ENCODE results near the gene SLC25A52. TPM values are rescaled to one million over a fixed set of nuclear protein-coding genes. Genes with fewer than 3 reads are reported as not detected.
"Not testable (repeated sequence)": the region's sequence is repeated elsewhere in the genome, so short reads cannot be mapped to it uniquely, and the experiment has no call there.

Gene SLC25A52, protein sequence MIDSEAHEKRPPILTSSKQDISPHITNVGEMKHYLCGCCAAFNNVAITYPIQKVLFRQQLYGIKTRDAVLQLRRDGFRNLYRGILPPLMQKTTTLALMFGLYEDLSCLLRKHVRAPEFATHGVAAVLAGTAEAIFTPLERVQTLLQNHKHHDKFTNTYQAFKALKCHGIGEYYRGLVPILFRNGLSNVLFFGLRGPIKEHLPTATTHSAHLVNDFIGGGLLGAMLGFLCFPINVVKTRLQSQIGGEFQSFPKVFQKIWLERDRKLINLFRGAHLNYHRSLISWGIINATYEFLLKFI
- under 0.01 TPM in 1 of 2 replicates, not detected in the other for total RNA-seq

DNA sequence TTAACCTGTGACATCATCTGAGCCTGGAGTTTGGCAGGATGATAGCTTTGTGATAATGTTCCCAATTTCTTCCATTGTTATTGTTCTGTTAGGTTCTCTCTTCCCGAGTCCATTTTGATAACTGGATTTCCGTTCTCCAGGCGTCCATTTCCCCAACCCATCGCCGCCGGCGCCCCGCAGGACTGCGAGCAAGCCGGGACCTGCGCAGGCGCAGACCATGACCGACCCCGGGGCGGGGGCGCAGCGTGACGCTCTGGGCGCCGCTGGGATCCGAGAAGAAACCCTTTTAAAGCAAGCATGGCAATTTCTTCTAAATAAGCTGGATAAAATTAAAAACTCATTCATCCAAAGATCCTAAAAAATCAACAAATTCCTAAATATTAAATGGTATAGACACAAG lies at the start of gene SLC25A52:
Gene SLC25A52 (minus strand): TSS at position 186 of the 400 bp plus-strand sequence. CDS start 219 bp downstream, outside the sequence.
- DNase-seq (ENCODE audit: low read depth in 2 of 2), result no peak

DNA sequence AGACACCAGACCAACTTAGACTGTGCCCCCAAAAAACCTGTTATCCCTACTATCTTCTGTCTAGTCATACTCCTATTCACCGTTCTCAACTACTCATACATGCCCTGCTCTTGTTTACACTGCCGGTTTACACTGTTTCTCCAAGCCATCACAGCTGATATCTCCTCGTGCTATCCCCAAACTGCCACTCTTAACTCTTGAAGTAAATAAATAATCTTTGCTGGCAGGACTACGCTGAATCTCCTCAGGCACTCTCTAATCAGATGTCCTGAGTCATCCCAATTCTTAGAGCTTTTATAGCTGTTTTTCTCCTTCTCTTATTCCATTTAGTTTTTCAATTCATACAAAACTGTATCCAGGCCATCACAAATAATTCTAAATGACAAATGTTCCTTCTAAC lies 48.4 kb upstream of the SLC25A52 start:
- DNase-seq (ENCODE audit: low read depth in 2 of 2), result not testable (repeated sequence)

DNA sequence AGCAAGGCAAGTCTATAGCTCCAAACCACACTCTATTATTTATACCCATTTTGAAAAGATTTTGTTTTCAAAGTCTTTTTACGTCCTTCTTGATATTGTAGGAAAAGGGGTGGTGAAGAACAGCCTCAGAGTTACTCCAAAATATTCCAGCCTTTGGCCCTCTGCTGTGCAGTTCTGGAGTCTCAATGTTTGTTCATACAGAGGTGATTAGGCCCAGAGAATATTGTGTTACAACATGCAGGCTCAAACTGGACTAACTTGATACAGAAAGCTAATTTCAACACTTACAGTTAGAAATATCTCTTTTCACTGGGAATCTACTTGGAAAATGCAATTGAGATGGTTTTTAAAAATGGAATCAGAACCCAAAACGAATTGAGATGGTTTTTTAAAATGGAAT lies 40.4 kb upstream of the SLC25A52 start:
- DNase-seq (ENCODE audit: low read depth in 2 of 2), result no peak

DNA sequence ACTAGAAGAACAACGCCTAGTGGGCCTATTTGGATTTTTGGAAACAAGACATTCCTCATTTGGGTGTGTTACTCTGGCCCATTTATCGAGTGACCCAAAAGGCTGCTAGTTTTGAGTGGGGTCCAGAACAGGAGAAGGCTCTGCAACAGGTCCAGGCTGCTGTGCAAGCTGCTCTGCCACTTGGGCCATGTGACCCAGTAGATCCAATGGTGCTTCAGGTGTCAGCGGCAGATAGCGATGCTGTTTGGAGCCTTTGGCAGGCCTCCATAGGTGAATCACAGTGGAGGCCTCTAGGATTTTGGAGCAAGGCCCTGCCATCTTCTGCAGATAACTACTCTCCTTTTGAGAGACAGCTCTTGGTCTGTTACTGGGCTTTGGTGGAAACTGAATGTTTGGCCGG lies 38.6 kb upstream of the SLC25A52 start:
- not testable (repeated sequence) for DNase-seq (ENCODE audit: low read depth in 2 of 2)

DNA sequence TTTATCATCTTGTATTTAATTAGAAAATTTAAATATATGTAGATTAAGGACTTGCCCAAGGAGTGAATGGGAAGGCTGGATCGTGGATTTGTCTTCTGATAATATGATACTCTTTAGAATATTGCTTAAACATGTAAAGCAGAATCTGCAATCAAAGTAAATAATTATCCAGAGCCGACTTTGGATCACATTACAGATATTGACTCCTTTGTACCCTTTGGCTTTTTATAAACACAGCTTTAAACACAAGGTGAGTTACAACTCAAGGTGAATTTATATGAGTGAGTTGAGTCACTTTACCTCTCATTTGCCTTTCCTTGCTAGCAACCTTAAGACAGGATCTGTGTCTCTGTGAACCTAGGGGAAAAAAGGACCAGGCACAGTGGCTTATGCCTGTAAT lies 37.7 kb upstream of the SLC25A52 start:
- DNase-seq (ENCODE audit: low read depth in 2 of 2), result no peak

DNA sequence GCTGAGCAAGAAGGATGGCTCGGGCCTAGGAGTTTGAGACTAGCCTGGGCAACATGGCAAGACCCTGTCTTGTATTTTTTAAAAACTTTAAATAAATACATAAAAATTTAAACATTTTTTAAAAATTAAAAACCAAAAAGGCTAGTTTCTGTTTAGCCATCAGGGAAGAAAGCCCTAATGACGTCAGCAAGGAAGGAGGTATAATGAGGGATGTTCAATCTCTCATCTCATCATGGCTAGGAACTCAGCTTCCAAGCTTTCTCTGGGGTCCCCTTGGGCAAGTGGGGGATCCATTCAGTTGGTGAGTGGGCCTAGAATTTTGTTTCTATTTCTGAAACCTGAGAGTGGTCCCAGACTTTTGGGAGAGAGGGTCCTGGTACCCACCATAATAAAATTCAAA lies 35.1 kb upstream of the SLC25A52 start:
- no peak for DNase-seq (ENCODE audit: low read depth in 2 of 2)

DNA sequence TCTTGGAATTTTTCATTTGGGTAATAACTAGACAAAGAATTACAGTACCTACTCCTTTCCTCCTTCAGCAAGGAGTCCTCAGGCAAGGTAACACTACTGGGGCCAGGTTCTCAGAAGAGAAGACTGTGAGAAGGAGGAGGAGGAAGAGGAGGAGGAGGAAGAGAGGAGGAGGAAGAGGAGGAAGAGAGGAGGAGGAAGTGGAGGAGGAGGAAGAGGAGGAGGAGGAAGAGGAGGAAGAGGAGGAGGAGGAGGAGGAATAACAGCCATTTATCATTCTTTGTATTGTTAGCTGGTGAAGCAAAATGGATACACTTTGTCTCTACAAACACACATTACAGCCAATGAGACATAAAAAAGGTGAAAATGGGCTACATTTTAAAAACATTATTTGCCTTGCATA lies 32.9 kb upstream of the SLC25A52 start:
- no peak for DNase-seq (ENCODE audit: low read depth in 2 of 2)

DNA sequence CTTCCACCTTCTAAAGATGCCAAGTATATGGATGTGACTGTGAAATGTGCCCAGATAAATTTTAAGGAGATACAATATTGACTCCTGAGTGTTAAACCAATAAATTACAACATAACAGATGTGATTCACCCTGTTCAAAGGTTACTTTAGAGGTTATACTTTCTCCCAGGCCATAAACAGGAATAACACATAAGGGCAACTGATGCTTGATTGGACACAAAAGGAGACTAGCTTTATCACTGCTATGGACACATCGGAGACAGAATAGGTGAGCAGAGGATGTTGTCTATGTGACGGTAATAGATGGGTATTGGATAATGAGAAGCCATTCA lies 31.9 kb upstream of the SLC25A52 start:
- no peak for DNase-seq (ENCODE audit: low read depth in 2 of 2)

DNA sequence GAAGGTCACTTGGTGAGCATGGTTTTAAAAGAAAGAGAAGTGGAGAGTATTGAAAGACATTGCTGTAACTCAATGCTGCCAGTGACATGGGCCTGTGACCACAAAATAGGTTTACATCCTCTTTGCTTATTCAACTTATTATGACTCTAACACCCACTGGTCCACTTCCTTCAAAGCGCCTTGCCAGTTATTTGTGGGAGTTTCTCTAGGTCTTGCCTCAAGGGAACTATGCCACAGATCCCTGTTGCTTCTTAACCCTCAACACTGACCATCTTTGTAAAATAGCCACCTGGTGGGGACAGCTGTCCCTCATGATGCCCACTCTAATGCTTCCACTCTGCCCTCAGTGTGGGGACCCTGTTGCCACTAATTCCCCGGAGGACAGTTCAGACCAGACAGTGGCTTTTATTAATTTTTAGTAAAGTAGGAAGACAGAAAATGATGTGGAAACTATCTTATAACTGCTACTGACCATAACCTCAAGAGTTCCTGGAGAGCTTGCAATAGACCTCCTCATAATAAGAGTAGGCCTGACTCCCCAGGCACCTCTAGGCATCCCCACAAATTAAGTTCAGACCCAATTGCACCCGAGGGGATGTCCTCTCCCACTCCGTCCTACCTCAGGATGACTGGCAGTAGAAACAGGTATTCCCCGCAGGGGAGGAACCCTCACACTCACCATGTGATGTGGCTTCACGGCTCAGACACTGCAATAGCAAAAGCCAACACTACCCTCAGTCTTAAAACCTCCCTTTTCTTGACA lies 31.3 kb upstream of the SLC25A52 start:
- no peak for DNase-seq (ENCODE audit: low read depth in 2 of 2)

DNA sequence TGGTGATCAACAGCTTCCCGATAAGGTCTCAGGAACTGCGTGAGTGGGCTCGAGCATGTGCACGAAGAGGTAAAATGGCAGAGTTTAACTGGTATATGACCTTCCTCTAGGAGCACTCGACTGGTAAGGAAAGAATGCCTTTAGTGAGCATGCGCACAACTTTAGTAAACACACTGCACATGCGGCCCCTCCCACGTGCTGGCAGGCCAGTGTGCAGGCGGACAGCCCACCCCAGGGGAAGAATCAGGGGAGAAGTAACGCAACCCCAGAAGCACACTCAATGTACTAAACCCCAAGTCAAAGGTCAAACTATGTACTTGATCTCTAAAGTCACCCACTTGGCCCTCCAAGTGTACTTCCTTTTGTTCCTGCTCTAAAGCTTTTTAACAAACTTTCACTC lies 28.7 kb upstream of the SLC25A52 start:
- no peak for DNase-seq (ENCODE audit: low read depth in 2 of 2)

DNA sequence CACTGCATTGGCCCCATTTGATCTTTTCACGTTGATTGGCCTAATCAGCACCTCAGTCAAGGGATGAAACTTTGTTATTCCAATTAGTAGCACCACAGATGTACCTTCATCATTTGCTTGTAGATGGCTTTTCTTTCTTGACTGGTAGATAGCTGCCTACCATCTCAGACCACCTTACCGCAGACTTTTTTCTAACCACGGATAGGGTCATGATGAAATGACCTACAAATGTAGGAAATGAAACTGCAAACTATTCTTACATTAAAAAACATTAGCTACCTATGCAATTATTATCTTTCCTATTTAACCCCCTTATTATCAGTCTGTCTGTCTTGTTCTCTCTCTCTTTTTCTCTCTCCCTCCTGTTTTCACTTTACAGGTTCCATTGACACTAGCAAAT lies 22.4 kb upstream of the SLC25A52 start:
- no peak for DNase-seq (ENCODE audit: low read depth in 2 of 2)

DNA sequence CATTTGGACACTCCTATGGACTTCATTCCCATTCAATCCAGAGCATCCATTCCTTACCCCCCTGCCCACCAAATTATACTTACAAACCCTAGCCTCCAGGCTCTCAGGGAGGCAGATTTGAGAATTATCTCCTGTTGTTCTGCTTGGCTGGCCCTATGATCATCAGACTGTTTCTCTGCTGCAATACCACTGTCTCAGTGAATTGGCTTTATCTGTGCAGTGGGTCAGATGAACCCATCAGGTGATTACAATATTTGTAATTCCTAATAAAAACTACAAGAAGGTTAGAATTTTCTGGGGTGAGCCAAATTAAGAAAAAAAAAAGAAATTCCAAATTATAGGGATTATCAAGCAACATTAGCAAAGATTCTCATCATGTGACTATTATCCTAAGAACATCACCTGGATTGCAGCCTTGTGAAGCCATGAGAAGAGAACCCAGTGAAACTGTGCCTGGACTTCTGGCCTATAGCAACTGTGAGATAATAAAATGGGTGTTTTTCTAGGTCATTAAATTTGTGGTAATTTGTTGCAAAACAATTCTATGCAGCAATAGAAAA lies 17.8 kb upstream of the SLC25A52 start:
- no peak for DNase-seq (ENCODE audit: low read depth in 2 of 2)

DNA sequence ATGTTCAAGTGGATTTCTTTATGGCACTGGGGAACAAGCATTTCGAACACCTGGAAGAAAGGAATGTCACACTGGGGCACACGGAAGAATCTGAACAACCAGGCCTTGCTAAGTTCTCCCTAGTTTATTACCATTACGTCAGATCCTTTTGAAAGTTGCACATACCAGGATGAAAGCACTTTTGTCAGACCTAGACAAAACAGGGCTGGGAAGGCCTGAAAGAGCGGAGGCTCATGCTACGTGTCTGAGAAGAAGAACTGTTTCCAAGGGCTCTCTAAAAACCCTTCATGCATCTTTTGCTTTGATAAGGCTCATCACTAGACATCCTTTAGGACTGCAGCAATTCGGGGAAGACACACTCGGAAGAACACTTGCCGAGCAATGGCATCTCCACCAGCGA lies 15.4 kb upstream of the SLC25A52 start:
- no peak for DNase-seq (ENCODE audit: low read depth in 2 of 2)

DNA sequence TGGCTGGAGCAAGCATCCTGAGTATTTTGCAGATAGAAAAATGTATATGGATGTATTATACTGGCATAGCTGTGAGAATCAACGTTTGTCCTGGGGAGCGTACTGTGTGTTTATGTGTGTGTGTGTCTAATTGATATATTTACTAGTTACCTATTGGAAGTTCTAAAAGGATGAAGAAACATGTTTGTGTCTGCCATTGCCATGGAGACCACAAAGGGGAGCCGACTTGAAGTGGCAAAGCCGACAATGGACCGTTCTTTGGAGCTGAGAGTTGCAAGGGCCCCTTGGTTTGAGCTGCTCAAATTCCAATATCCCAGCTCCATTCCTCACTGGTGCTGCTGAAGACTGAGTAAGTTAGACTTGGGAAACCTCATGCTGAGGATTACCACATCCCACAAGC lies 14.3 kb upstream of the SLC25A52 start:
- no peak for DNase-seq (ENCODE audit: low read depth in 2 of 2)

DNA sequence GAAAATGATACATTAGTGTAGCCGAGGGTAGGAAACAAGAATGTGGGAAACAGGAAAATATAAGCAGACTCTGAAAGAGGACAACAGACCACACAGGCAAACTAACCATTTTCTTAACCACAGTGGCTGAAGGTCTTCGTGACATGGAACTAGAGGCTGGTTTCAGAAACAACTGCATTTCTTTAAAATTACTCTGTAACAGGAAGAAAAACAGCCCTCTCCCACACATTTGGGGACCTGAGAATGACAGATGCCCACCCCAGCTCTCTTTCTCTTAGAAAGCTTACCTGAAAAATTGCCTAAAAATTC lies 13.8 kb upstream of the SLC25A52 start:
- DNase-seq (ENCODE audit: low read depth in 2 of 2), result no peak

DNA sequence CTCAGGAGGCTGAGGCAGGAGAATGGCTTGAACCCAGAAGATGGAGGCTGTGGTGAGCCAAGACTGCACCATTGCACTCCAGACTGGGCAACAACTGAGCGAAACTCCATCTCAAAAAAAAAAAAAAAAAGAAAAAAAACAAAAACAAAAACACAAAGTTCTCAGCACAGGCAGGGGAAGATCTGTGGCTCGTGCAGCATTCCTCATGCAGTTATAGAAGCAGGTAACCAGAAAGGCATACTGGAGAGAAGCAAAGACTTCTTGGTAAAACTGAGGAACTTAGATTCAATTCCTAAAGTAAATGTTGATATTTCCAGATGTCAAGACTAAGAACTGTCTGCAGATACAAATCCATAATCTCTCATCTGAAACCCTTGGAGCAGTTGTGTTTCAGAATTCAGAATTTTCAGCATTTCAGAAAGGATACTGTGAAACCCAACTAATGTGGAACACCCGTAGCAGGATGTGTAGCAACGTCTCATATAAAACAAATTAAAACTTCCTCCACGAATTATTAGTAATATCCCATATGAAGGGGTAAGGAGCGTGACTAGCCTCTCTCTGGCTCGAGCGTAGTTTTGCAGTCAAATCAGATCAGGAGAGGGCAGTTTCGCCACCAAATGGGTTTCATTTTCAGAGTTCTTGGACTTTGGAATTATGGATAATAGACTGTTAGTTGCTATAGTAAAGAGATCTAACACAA lies 13.2 kb upstream of the SLC25A52 start:
- no peak for DNase-seq (ENCODE audit: low read depth in 2 of 2)

DNA sequence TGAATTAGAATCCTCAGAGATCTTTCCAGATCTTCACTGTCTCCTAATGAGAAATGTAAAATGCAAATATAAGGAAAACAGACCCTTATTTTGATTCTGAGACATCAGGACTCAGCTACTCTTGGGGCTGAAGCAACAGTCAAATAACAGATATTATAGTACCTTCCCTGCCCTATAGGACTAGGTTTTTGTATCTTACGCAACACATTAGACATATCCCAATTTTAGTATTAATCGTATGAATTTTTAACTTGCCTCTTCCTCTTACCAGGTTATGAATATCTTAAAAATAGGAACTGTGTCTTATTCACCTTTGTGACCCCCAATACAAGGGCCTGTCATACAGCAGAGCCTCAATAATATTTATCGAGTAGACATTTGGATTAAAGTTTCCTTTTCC lies 12.0 kb upstream of the SLC25A52 start:
- DNase-seq (ENCODE audit: low read depth in 2 of 2), result no peak

DNA sequence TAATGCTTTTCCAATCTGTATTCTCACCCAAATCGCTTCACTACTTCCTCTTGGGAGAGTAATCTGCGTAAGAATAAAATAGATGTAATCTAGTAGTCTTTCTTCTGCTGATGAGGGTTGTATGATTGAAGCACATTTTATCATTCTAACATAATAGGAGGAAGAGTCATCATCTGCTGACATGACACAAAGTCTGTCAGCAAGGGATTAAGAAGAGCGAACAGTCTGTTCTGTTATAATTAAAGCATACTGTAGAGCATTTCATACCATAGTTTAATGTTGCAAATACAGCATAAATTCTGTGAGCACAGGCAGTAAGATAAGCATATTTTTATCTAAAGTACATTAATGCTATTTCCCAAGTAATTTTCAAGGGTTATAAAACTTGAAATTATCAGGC lies 10.4 kb downstream of the SLC25A52 start:
- no peak for DNase-seq (ENCODE audit: low read depth in 2 of 2)

DNA sequence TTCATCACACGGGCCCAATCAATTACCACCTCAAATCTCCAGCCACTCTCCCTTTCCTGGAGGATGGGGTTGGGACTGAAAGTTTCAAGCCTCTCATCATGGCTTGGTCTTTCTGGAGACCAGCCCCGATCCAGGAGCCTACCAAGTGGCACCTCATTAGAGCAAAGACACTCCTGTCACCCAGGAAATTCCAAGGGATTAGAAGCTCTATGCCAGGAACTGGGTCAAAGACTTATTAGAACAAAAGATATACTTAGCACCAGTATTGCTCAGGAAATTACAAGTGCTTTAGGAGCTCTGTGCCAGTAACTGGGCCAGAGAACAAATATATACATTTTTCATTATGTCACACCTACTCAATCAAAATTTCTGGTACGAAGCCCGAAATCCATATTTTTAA lies 14.3 kb downstream of the SLC25A52 start:
- no peak for DNase-seq (ENCODE audit: low read depth in 2 of 2)

DNA sequence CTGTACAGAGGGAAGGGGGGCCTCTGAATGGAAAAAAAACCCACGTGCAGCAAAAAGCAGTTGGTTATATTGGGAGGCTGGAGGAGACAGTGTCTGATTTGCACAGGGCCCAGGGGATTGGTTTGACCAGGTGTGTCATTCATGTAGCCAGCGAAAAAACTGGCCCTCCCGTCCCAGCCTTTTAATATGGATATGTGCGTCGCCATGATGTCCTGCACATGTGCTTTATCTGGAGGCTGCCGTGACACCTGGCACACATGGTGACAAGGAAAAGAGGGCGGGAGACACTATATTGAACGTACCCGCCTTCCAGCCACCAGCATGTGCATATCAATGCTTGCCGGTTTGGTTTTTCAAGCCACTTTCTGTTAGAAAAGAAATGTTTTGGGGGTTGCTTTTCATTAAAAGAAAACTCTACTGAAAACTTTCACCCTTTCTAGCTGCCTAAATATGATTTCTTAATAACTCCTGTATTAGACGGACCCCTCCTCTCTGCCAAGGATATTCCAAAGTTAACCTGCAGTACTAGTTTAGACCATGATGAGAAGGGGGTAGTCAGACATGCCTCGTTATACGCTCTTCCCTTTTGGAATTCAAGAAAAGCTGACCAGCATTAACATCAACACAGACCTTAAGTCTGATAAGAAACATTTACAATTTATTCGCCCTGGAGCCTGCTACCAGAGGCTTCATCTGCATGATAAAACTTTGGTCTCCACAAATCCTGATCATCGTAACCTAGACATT lies 16.2 kb downstream of the SLC25A52 start:
- DNase-seq (ENCODE audit: low read depth in 2 of 2), result no peak

DNA sequence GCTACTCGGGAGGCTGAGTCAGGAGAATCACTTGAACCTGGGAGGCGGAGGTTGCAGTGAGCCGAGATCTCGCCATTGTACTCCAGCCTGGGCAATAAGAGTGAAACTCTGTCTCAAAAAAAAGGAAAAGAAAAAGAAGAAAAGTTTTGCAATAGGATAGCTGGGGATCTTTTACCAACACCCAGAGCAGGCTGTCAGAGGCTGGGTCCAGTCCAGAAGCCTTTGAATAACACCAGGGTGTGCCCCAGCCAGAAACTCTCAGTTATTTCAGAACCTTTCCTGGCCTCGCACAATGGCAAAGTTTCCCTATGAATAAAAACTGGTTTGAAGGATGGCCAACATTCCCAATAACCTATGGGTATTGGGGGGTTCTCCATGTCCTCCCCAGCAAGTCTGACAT lies 17.1 kb downstream of the SLC25A52 start:
- DNase-seq (ENCODE audit: low read depth in 2 of 2), result not testable (repeated sequence)

Measured in lung microvascular endothelial cell (primary cell).